ENCODE results near the gene COL18A1. TPM values are rescaled to one million over a fixed set of nuclear protein-coding genes. Genes with fewer than 3 reads are reported as not detected.
A peak's percentile ranks its signal among the peaks of the same experiment; 100 is the strongest.

The COL18A1 gene
- total and polyA plus RNA-seq, 2 of the 8 experiments (the other 6 are each of a cell fraction or from before 2014, with no cell fraction given): 145 to 201 TPM

DNA sequence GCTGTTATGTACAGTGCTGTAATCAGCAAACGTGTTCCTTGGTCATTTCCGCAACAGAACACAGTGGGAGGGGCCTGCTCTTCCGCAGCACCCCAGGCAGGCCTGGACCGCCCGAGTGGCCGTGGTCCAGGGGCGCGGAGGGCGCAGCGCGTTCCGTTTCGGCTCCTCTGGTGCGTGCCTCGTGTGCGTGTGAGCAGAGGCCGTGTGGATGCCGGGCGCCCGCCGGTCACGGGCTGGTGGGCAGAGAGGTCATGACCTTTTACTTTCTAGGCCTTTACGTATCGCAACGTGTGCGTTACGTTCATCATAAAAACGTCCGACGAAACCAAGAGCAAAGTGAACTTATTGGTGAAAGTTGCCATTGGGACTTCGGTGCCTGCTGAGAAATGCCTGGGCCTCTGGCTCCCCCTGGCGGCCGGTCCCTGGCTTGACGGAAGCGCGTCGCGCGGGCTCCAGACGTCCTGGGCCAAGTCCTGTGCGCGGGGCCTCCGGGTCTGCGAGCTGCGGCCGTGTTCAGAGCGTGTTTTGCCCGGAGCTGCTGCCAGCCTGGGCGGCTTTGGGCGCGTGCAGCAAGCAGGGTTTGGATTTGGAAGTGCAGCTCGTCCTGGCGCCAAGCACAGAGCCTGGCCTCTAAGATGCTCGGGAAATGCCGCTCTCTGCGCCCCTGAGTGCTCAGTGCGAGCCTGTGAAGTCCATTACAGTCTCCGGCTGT, 34.4 kb downstream of the COL18A1 start (continued):
- no peak for TF ChIP-seq EGR1 (IDR thresholded peaks at IDR 0.05; ENCODE audit: borderline replicate concordance, low read depth, low read length)
- TF ChIP-seq JUND (IDR thresholded peaks at IDR 0.05; ENCODE audit: low read length): no peak
- TF ChIP-seq SIRT6 (IDR thresholded peaks at IDR 0.05; ENCODE audit: low read length): no peak
- no peak for TF ChIP-seq SP2 (IDR thresholded peaks at IDR 0.05; ENCODE audit: low read length)
- TF ChIP-seq CHD2 (IDR thresholded peaks at IDR 0.05; ENCODE audit: low read length): no peak
- TF ChIP-seq, protein P1, sequence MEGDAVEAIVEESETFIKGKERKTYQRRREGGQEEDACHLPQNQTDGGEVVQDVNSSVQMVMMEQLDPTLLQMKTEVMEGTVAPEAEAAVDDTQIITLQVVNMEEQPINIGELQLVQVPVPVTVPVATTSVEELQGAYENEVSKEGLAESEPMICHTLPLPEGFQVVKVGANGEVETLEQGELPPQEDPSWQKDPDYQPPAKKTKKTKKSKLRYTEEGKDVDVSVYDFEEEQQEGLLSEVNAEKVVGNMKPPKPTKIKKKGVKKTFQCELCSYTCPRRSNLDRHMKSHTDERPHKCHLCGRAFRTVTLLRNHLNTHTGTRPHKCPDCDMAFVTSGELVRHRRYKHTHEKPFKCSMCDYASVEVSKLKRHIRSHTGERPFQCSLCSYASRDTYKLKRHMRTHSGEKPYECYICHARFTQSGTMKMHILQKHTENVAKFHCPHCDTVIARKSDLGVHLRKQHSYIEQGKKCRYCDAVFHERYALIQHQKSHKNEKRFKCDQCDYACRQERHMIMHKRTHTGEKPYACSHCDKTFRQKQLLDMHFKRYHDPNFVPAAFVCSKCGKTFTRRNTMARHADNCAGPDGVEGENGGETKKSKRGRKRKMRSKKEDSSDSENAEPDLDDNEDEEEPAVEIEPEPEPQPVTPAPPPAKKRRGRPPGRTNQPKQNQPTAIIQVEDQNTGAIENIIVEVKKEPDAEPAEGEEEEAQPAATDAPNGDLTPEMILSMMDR (IDR thresholded peaks at IDR 0.05; ENCODE audit: control extremely low read depth in 1 of 3, insufficient read depth in 1 of 3, low read depth in 1 of 3, low read length in 3 of 3): peak in 2 of 3 experiments; percentile 95 to 97; a peak in 3 of 4 replicates
- no peak for TF ChIP-seq SP1 (IDR thresholded peaks at IDR 0.05; ENCODE audit: low read depth, low read length)
- no peak for TF ChIP-seq POLR2AphosphoS5 (IDR thresholded peaks at IDR 0.05; ENCODE audit: low read depth, low read length)
- no peak for TF ChIP-seq TAF7 (optimal IDR thresholded peaks at IDR 0.05; ENCODE audit: borderline replicate concordance, low read depth, low read length)
- no peak for TF ChIP-seq SAP30 (IDR thresholded peaks at IDR 0.05; ENCODE audit: insufficient read depth, insufficient replicate concordance, low read length)
- peak; percentile 98 to 99 for TF ChIP-seq RAD21 (IDR thresholded peaks at IDR 0.05 in 1 of 2, conservative IDR thresholded peaks at IDR 0.05 in 1 of 2; ENCODE audit: low read depth in 2 of 2, low read length in 2 of 2)
- TF ChIP-seq E2F6 (IDR thresholded peaks at IDR 0.05): no peak

Data from H1 (cell line).